Chondrocyte (in vitro differentiated cells): Measurements from ENCODE around the gene WFIKKN2. TPM values are rescaled to one million over a fixed set of nuclear protein-coding genes. Genes with fewer than 3 reads are reported as not detected.

Experiments used
- DNase-seq: peaks from one replicate; pipeline ENCODE4 v3.0.0; 2021; ENCODE audit warnings: mixed read lengths, low spot score
- H3K27ac Mint-ChIP-seq: one replicate; pipeline ENCODE4 v1.8.0; 2021; ENCODE audit warnings: mild to moderate bottlenecking, moderate library complexity, mixed read lengths; ENCODE audit not compliant: unreplicated experiment
- H3K27me3 Mint-ChIP-seq: 2 replicates; pipeline ENCODE4 v1.8.0; 2021; ENCODE audit warnings: low read depth, mixed read lengths
- H3K36me3 Mint-ChIP-seq: 2 replicates; pipeline ENCODE4 v1.8.0; 2021; ENCODE audit warnings: low read depth, mixed read lengths
- H3K4me1 Mint-ChIP-seq: 2 replicates; pipeline ENCODE4 v1.8.0; 2021; ENCODE audit warnings: low read depth, mild to moderate bottlenecking, mixed read lengths
- H3K4me3 Mint-ChIP-seq: one replicate; pipeline ENCODE4 v1.8.0; 2021; ENCODE audit warnings: mild to moderate bottlenecking, moderate library complexity, mixed read lengths; ENCODE audit not compliant: unreplicated experiment
- H3K9me3 Mint-ChIP-seq: 2 replicates; pipeline ENCODE4 v1.8.0; 2021; ENCODE audit warnings: low read depth, mixed read lengths
- total RNA-seq: library from RNA; stranded (reverse); gene quantifications from 3 replicates; pipeline ENCODE4 v1.2.1, GENCODE V29; 2021
- TF ChIP-seq, protein P1 (sequence below): fragments of 200-600 bp; sonication (generic); IDR thresholded peaks from 2 replicates; pipeline ENCODE4 v1.5.0; 2021; ENCODE audit warnings: antibody characterized with exemption, mild to moderate bottlenecking, moderate library complexity

The WFIKKN2 gene
- total RNA-seq, 1 donor from 2014 or later, result 0.12 TPM

DNA sequence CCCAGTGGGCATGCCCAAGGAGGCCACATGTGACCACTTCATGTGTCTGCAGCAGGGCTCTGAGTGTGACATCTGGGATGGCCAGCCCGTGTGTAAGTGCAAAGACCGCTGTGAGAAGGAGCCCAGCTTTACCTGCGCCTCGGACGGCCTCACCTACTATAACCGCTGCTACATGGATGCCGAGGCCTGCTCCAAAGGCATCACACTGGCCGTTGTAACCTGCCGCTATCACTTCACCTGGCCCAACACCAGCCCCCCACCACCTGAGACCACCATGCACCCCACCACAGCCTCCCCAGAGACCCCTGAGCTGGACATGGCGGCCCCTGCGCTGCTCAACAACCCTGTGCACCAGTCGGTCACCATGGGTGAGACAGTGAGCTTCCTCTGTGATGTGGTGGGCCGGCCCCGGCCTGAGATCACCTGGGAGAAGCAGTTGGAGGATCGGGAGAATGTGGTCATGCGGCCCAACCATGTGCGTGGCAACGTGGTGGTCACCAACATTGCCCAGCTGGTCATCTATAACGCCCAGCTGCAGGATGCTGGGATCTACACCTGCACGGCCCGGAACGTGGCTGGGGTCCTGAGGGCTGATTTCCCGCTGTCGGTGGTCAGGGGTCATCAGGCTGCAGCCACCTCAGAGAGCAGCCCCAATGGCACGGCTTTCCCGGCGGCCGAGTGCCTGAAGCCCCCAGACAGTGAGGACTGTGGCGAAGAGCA lies 4.4 kb downstream of the WFIKKN2 start:
- Mint-ChIP-seq H3K4me3 (no peak overlapping the region), H3K36me3 (no peaks in the 10 kb centered on the region), H3K4me1 (peaks cover 8% of the 10 kb centered on the region), H3K27me3 (no peaks in the 10 kb centered on the region), H3K27ac (no peak overlapping the region), H3K9me3 (no peaks in the 10 kb centered on the region)
- TF ChIP-seq, protein P1, sequence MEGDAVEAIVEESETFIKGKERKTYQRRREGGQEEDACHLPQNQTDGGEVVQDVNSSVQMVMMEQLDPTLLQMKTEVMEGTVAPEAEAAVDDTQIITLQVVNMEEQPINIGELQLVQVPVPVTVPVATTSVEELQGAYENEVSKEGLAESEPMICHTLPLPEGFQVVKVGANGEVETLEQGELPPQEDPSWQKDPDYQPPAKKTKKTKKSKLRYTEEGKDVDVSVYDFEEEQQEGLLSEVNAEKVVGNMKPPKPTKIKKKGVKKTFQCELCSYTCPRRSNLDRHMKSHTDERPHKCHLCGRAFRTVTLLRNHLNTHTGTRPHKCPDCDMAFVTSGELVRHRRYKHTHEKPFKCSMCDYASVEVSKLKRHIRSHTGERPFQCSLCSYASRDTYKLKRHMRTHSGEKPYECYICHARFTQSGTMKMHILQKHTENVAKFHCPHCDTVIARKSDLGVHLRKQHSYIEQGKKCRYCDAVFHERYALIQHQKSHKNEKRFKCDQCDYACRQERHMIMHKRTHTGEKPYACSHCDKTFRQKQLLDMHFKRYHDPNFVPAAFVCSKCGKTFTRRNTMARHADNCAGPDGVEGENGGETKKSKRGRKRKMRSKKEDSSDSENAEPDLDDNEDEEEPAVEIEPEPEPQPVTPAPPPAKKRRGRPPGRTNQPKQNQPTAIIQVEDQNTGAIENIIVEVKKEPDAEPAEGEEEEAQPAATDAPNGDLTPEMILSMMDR, result no peak
- DNase-seq, result peak; percentile 87

DNA sequence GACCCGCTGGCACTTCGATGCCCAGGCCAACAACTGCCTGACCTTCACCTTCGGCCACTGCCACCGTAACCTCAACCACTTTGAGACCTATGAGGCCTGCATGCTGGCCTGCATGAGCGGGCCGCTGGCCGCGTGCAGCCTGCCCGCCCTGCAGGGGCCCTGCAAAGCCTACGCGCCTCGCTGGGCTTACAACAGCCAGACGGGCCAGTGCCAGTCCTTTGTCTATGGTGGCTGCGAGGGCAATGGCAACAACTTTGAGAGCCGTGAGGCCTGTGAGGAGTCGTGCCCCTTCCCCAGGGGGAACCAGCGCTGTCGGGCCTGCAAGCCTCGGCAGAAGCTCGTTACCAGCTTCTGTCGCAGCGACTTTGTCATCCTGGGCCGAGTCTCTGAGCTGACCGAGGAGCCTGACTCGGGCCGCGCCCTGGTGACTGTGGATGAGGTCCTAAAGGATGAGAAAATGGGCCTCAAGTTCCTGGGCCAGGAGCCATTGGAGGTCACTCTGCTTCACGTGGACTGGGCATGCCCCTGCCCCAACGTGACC lies 5.0 kb downstream of the WFIKKN2 start:
- Mint-ChIP-seq H3K36me3 (no peaks in the 10 kb centered on the region), H3K27ac (no peak overlapping the region), H3K27me3 (no peaks in the 10 kb centered on the region), H3K4me1 (peaks cover 5% of the 10 kb centered on the region), H3K4me3 (no peak overlapping the region), H3K9me3 (no peaks in the 10 kb centered on the region)
- TF ChIP-seq, protein P1, result no peak
- peak; percentile 84 for DNase-seq

DNA sequence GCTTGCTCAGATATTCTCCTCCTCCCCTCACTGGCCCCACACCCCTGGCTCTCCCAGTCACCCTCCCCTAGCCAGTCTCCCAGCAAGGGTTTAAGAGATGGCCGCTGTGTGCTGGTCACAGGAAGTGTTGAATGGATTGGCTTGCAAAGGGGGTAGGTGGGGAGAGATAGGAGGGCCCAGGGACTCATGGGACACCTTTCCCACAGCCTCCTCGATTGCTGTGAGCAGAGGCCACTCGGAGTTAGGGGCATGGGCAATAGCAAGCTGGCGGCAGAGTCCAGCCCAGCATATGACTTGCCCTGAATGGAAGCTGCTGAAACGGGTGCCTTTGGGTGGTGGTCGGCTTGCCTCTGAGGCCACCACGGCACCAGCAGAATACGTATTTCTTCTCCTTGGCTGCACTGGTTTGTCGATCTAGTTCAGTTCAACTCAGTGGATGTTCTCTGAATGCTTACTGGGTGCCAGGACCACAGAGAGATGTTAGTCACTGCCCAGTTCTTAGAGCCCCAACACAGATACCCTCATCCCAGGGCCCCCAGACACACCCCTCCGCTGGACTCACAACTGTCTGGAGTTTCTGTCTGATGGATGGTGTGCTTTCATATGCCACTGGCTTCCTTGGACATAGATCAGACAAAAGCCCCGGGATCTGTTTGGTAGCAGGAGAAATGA lies 6.0 kb downstream of the WFIKKN2 start:
- Mint-ChIP-seq H3K9me3 (no peaks in the 10 kb centered on the region), H3K36me3 (no peaks in the 10 kb centered on the region), H3K27ac (no peak overlapping the region), H3K4me1 (peaks cover 3% of the 10 kb centered on the region), H3K4me3 (no peak overlapping the region), H3K27me3 (no peaks in the 10 kb centered on the region)
- DNase-seq, result peak; percentile 63
- TF ChIP-seq, protein P1, result no peak

DNA sequence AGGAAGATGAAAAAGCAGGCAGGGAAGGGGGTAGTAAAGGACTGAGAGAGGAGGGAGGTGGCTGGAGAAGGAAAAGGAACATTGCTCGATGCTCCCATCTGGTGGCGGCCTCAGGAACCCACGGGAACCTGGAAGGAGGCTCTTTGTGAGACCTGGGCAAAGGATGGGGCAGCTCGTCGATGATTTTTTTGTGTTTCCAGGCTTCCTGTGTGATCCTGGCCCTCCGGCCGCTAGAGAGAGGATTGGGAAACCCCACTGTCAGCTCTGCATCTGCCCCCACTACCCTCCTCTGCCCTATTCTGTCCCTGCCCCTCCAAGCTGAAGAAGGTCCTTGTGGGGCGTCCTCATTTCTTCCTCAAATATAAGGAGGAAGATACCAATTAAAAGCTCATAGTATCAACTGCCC lies 6.6 kb downstream of the WFIKKN2 start:
- no peak overlapping the region for H3K27ac Mint-ChIP-seq
- no peaks in the 10 kb centered on the region for H3K9me3 Mint-ChIP-seq
- no peak overlapping the region for H3K4me3 Mint-ChIP-seq
- peak; percentile 62 for DNase-seq
- TF ChIP-seq, protein P1, result peak; percentile 88
- no peaks in the 10 kb centered on the region for H3K27me3 Mint-ChIP-seq
- H3K4me1 Mint-ChIP-seq, result peaks cover 3% of the 10 kb centered on the region
- H3K36me3 Mint-ChIP-seq, result no peaks in the 10 kb centered on the region

DNA sequence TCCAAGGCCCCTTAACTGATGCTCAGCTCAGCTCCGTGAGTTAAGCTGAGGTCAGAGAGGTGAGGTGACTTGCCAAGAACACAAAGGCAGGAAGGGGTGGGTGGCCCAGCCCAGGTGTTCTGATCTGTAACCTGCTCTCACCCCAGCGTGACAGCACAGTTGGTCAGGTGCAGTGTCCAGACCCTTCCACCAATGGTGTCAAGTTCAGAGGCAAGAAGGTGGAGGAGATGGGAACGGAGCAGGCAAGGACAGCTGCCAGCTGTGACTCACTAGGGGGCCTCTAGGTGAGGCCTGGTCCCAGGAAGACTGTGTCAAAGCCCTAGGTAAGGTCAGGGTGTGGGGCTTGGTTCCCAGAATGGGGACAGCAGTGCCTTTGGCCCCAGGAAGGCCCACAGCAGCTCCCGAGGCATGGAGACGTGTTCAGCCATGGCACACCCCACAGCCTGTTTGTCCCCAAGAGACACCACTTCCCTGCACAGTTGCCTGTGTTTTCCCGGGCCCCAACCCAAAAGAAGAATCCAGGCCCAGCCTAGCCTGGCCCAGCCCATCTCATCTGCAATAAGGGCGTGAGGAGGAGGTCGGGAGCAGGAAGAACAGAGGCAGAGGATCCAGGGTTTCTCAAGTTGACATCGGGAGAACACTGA lies 7.2 kb downstream of the WFIKKN2 start:
- Mint-ChIP-seq H3K9me3 (no peaks in the 10 kb centered on the region), H3K27ac (no peak overlapping the region), H3K27me3 (no peaks in the 10 kb centered on the region), H3K4me3 (no peak overlapping the region), H3K36me3 (no peaks in the 10 kb centered on the region), H3K4me1 (peaks cover 3% of the 10 kb centered on the region)
- peak; percentile 67 for DNase-seq
- TF ChIP-seq, protein P1, result no peak
